Nephron (organoid): ENCODE results near the gene HS6ST2.

Experiments used
- H3K27ac Mint-ChIP-seq, 3 experiments: 2 replicates each; pipeline ENCODE4 v1.8.0; 2020; ENCODE audit warnings: mixed read lengths in 3 of 3, mild to moderate bottlenecking in 2 of 3, moderate library complexity in 1 of 3
- H3K27me3 Mint-ChIP-seq: 2 replicates; pipeline ENCODE4 v1.8.0; 2021; ENCODE audit warnings: low read depth, mild to moderate bottlenecking, moderate library complexity, mixed read lengths
- H3K36me3 Mint-ChIP-seq: 2 replicates; pipeline ENCODE4 v1.8.0; 2020; ENCODE audit warnings: low read depth, mixed read lengths
- H3K4me1 Mint-ChIP-seq: 2 replicates; pipeline ENCODE4 v1.8.0; 2020; ENCODE audit warnings: mixed read lengths
- H3K4me3 Mint-ChIP-seq, 3 experiments: 2 replicates each; pipeline ENCODE4 v1.8.0; 2020; ENCODE audit warnings: mild to moderate bottlenecking in 3 of 3, mixed read lengths in 3 of 3, moderate library complexity in 2 of 3
- H3K9me3 Mint-ChIP-seq: 2 replicates; pipeline ENCODE4 v1.8.0; 2020; ENCODE audit warnings: mixed read lengths
- TF ChIP-seq, protein P1 (sequence below), 3 experiments: fragments of 200-600 bp; sonication (generic); IDR thresholded peaks; one replicate each; pipeline ENCODE4 v1.5.0; 2021; ENCODE audit warnings: antibody characterized with exemption in 3 of 3; ENCODE audit not compliant: unreplicated experiment in 3 of 3

The HS6ST2 gene

DNA sequence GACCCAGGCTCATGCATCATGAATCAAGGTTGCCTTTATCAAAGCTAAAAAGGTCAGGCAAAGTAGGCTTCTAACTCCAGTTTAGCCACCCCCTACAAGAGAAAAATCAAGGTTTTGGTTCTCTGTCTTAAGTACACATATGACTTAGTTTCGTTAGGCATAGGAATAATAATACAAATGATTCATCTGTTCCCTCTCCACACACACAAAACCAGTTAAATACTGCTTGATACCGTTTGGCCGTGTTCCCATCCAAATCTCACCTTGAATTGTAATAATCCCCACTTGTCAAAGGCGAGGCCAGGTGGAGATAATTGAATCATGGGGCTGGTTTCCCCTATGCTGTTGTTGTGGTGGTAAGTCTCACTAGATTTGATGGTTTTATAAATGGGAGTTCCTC lies 226.2 kb downstream of the HS6ST2 start:
- H3K27me3 Mint-ChIP-seq = no peaks in the 10 kb centered on the region
- peaks cover 15% of the 10 kb centered on the region for H3K4me1 Mint-ChIP-seq
- H3K4me3 Mint-ChIP-seq = no peak overlapping the region
- no peak overlapping the region for H3K27ac Mint-ChIP-seq
- H3K36me3 Mint-ChIP-seq = no peaks in the 10 kb centered on the region
- H3K9me3 Mint-ChIP-seq = no peaks in the 10 kb centered on the region
- TF ChIP-seq, protein P1, sequence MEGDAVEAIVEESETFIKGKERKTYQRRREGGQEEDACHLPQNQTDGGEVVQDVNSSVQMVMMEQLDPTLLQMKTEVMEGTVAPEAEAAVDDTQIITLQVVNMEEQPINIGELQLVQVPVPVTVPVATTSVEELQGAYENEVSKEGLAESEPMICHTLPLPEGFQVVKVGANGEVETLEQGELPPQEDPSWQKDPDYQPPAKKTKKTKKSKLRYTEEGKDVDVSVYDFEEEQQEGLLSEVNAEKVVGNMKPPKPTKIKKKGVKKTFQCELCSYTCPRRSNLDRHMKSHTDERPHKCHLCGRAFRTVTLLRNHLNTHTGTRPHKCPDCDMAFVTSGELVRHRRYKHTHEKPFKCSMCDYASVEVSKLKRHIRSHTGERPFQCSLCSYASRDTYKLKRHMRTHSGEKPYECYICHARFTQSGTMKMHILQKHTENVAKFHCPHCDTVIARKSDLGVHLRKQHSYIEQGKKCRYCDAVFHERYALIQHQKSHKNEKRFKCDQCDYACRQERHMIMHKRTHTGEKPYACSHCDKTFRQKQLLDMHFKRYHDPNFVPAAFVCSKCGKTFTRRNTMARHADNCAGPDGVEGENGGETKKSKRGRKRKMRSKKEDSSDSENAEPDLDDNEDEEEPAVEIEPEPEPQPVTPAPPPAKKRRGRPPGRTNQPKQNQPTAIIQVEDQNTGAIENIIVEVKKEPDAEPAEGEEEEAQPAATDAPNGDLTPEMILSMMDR (IDR thresholded peaks at IDR 0.05; ENCODE audit: unreplicated experiment in 3 of 3) = no peak

DNA sequence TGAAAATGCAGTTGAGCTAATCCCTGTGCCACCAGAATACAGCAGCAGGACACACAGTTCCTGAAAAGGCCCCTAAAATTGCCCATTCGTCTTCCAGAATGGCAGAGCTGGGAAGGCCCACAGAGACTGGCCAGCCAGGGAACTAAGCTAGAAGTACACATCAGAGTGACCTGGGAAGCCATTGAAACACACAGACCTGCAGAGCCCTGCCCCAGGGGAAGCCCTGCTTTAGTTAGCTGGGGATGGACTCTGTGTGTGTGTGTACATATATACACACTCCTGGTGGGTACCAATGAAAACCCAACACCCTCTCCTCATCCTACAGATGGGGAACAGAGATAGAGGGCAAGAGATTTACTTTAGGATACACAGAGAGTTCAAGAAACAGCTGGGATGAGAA lies 227.7 kb downstream of the HS6ST2 start:
- Mint-ChIP-seq H3K36me3 (no peaks in the 10 kb centered on the region), H3K27me3 (peaks cover 4% of the 10 kb centered on the region), H3K9me3 (peaks cover 3% of the 10 kb centered on the region), H3K27ac (no peak overlapping the region), H3K4me1 (peaks cover 15% of the 10 kb centered on the region), H3K4me3 (no peak overlapping the region)
- TF ChIP-seq, protein P1 (IDR thresholded peaks at IDR 0.05; ENCODE audit: unreplicated experiment in 3 of 3) = no peak

DNA sequence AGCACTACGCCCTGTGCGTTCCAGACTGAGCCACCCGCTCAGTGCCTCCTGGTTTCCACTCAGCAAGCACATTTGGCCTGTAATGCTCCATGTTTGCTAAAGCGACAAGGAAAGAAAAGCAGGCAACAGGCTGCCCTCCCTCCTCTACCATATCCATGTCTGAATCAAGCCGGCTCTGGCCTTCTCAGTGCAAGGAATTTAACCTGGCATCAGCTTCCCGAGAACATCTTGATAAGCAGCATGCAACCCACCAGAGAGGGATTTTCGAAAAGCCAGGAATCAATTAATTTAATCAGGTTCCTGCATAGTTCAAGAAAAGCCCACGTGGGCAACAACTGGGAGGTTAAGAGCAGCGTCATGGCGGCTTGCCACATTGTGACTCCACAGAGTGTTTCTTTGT lies 228.2 kb downstream of the HS6ST2 start:
- H3K36me3 Mint-ChIP-seq = no peaks in the 10 kb centered on the region
- H3K27ac Mint-ChIP-seq = no peak overlapping the region
- TF ChIP-seq, protein P1 (IDR thresholded peaks at IDR 0.05; ENCODE audit: unreplicated experiment in 3 of 3) = no peak
- peaks cover 4% of the 10 kb centered on the region for H3K27me3 Mint-ChIP-seq
- no peak overlapping the region for H3K4me3 Mint-ChIP-seq
- peaks cover 15% of the 10 kb centered on the region for H3K4me1 Mint-ChIP-seq
- peaks cover 6% of the 10 kb centered on the region for H3K9me3 Mint-ChIP-seq

DNA sequence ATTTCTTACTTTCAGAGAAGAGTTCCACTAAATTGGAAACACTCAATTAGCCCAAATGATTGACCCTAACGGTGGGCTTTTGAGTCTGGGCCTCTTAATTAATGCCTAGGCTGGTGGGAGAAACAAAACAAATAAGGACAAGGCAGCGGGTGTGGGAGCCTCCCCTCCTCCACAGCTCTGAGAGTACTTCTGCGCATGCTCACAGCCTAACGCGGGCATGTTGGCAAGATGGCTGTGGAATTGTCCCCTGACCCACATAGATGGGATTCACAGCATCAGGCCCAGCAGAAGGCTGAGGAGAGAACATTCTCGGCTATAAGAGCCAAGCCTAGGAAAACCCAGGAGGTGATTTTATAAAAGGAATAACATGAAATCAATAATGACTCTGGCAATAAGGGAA lies 230.1 kb downstream of the HS6ST2 start:
- H3K4me3 Mint-ChIP-seq = no peak overlapping the region
- no peak overlapping the region for H3K27ac Mint-ChIP-seq
- no peaks in the 10 kb centered on the region for H3K36me3 Mint-ChIP-seq
- peaks cover 19% of the 10 kb centered on the region for H3K9me3 Mint-ChIP-seq
- H3K4me1 Mint-ChIP-seq = peaks cover 6% of the 10 kb centered on the region
- TF ChIP-seq, protein P1 (IDR thresholded peaks at IDR 0.05; ENCODE audit: unreplicated experiment in 3 of 3) = no peak
- H3K27me3 Mint-ChIP-seq = peaks cover 4% of the 10 kb centered on the region

DNA sequence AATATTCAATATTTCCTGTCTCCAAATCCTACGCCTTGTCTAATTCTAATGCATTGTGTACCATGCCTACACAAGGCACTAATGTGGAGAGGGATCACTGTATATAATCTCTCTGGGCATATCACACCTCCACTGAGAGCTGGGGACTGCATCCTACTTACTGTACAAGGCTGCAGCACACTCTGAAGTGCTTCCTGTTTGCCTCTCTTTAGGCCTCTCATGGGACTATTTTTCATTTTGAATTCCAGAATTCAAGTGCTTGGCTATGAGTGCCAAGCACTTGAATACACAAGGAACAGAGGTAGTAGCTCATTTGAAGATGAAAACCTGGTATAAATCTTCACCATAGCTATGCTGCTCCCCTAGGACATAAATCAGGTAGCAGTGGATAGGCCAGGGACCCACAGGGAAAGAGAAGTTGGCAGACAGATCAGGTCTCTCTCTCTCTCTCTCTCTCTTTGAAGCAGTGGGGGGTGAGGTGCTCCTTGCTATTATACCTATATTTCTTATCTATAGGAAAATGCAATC lies 239.9 kb downstream of the HS6ST2 start:
- Mint-ChIP-seq H3K27me3 (no peaks in the 10 kb centered on the region), H3K27ac (peak overlapping the region; percentile 30 to 71 (median 69)), H3K9me3 (peaks cover 5% of the 10 kb centered on the region), H3K4me1 (peaks cover 41% of the 10 kb centered on the region), H3K4me3 (no peak overlapping the region), H3K36me3 (no peaks in the 10 kb centered on the region)
- TF ChIP-seq, protein P1 (IDR thresholded peaks at IDR 0.05; ENCODE audit: unreplicated experiment in 3 of 3) = no peak

DNA sequence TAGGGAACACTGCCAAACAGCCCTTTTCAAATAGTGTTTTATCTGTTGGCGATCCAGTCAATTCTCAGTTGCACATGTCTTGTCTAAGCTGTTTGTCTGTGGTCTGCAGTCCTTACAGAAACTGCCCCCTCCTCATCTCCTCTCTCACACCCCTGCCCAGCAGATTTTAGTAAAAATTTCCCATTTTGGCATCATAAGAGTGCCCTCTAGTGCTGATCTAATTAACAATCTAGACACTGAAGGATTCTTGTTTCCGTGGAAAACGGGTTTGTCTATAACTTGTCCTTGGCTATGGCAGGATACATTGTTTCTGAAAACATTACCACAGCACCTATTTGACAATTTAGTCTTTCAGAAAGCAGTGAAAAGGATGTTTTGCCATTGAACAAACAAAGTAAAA lies 242.4 kb downstream of the HS6ST2 start:
- Mint-ChIP-seq H3K27ac (peak overlapping the region in 2 of 3 experiments; percentile 7), H3K27me3 (no peaks in the 10 kb centered on the region), H3K9me3 (no peaks in the 10 kb centered on the region), H3K36me3 (no peaks in the 10 kb centered on the region), H3K4me3 (no peak overlapping the region), H3K4me1 (peaks cover 55% of the 10 kb centered on the region)
- TF ChIP-seq, protein P1 (IDR thresholded peaks at IDR 0.05; ENCODE audit: unreplicated experiment in 3 of 3) = peak; percentile 29 to 41 (median 41)
